K562 (cell line): ENCODE results near the gene OR56A3. TPM values are rescaled to one million over a fixed set of nuclear protein-coding genes. Genes with fewer than 3 reads are reported as not detected.

Experiments used
- ATAC-seq: fragments of 200-7000 bp; cut with Tn5 transposase; 3 replicates; pipeline ENCODE4 v1.9.1; 2020; ENCODE audit warnings: moderate library complexity
- BruUV-seq: library from RNA; stranded (reverse); fragments of 400-500 nt; replicated peaks from 2 replicates; lab custom pipeline; 2021; lab: Mats Ljungman, UMichigan
- CTCF ChIA-PET: fragments of 300-600 bp; formaldehyde crosslinking; extraction: SDS; loops from one replicate; lab custom pipeline; 2021; ENCODE audit warnings: low intra/inter-chr PET ratio; lab: Yijun Ruan, JAX
- POLR2A ChIA-PET: fragments of 300-600, 350-650 bp; sonication (Branson Sonifier 250); formaldehyde crosslinking; extraction: SDS; loops from one replicate; lab custom pipeline; 2021; ENCODE audit warnings: antibody characterized with exemption, inconsistent platforms; lab: Yijun Ruan, JAX
- DNase-seq, 4 experiments: peaks; one replicate each; pipeline versions ENCODE4 v3.0.0 to v3.0.0-alpha.2; 2011 to 2018; ENCODE audit warnings: low spot score in 3 of 4, mixed read lengths in 3 of 4; ENCODE audit errors: extremely low read depth in 1 of 4
- FAIRE-seq: peaks from 2 replicates; lab custom pipeline; 2011; peaks lifted over from hg19 to GRCh38; lab: Jason Lieb, UNC
- H2AFZ ChIP-seq: 2 replicates; pipeline ENCODE4 v1.6.0; 2011; ENCODE audit warnings: low read depth, low read length, control low read depth, inconsistent platforms
- H3K27ac ChIP-seq: fragments of 200-600 bp; 3 replicates; pipeline ENCODE4 v1.8.0; 2011; ENCODE audit warnings: low read depth, mild to moderate bottlenecking, control low read depth, inconsistent platforms, low read length, moderate library complexity, mixed read lengths; ENCODE audit errors: extremely low read depth
- H3K27me3 ChIP-seq, 2 experiments: fragments of 300-600 bp in 1 of 2; 2 replicates in 1 of 2; 3 replicates in 1 of 2; pipeline versions ENCODE4 v1.6.0 to v1.8.0; 2011; ENCODE audit warnings: inconsistent platforms in 2 of 2, low read length in 2 of 2, mild to moderate bottlenecking in 1 of 2, mixed read lengths in 1 of 2, moderate library complexity in 1 of 2; ENCODE audit not compliant: control insufficient read depth in 2 of 2, insufficient read depth in 2 of 2
- H3K36me3 ChIP-seq: fragments of 300-600 bp; 3 replicates; pipeline ENCODE4 v1.8.0; 2011; ENCODE audit warnings: mild to moderate bottlenecking, low read length, inconsistent platforms; ENCODE audit not compliant: control insufficient read depth, insufficient read depth
- H3K4me1 ChIP-seq, 2 experiments: fragments of 200-600 bp in 1 of 2; replicated peaks in 1 of 2; 2 replicates in 1 of 2; 3 replicates in 1 of 2; pipeline versions ENCODE4 v1.5.1 to v1.8.0; 2011; ENCODE audit warnings: inconsistent platforms in 2 of 2, low read length in 2 of 2, mild to moderate bottlenecking in 1 of 2, mixed read lengths in 1 of 2, moderate library complexity in 1 of 2; ENCODE audit not compliant: control insufficient read depth in 2 of 2, insufficient read depth in 2 of 2
- H3K4me2 ChIP-seq: 2 replicates; pipeline ENCODE4 v1.6.1; 2011; ENCODE audit warnings: low read length, control low read depth, inconsistent platforms, mixed read lengths; ENCODE audit not compliant: insufficient read depth
- H3K4me3 ChIP-seq: fragments of 200-600 bp; sonication (generic), shearing (Covaris generic); 2 replicates; pipeline ENCODE4 v1.5.1; 2016; ENCODE audit warnings: control low read depth, inconsistent platforms
- H3K79me2 ChIP-seq: fragments of 200-600 bp; 3 replicates; pipeline ENCODE4 v1.8.0; 2011; ENCODE audit warnings: low read length, inconsistent platforms; ENCODE audit not compliant: control insufficient read depth, insufficient read depth
- H3K9ac ChIP-seq, 2 experiments: 2 replicates each; pipeline versions ENCODE4 v1.6.0 to v1.6.1; 2011; ENCODE audit warnings: low read depth in 2 of 2, low read length in 2 of 2, control low read depth in 1 of 2, inconsistent platforms in 1 of 2, mild to moderate bottlenecking in 1 of 2, mixed read lengths in 1 of 2; ENCODE audit not compliant: insufficient read depth in 1 of 2
- H3K9me1 ChIP-seq: one replicate; pipeline ENCODE4 v1.6.0; 2011; ENCODE audit warnings: inconsistent platforms, mild to moderate bottlenecking, low read length, moderate library complexity; ENCODE audit not compliant: control insufficient read depth, insufficient read depth
- H3K9me3 ChIP-seq: replicated peaks from 2 replicates; pipeline ENCODE4 v1.5.1; 2011; ENCODE audit warnings: low read depth, low read length, inconsistent platforms; ENCODE audit not compliant: control insufficient read depth, insufficient read depth
- H4K20me1 ChIP-seq: replicated peaks from 2 replicates; pipeline ENCODE4 v1.6.1; 2011; ENCODE audit warnings: low read length, inconsistent platforms, mixed read lengths; ENCODE audit not compliant: control insufficient read depth, insufficient read depth
- BCL6 ChIP-seq: fragments of 250-450 bp; sonication (Bioruptor Pico); IDR thresholded peaks from 2 replicates; pipeline ENCODE4 v1.4.0; 2020
- BDP1 ChIP-seq: IDR thresholded peaks from 3 replicates; pipeline ENCODE4 v1.6.1; 2011; ENCODE audit not compliant: insufficient read length, insufficient read depth
- KDM4B ChIP-seq, 2 experiments: fragments of 450-650 bp in 1 of 2; sonication (generic) in 1 of 2; IDR thresholded peaks; 2 replicates each; pipeline ENCODE4 v1.6.1; 2016 to 2017; ENCODE audit warnings: borderline replicate concordance in 2 of 2, antibody characterized with exemption in 1 of 2, low read depth in 1 of 2, mild to moderate bottlenecking in 1 of 2
- MAFK ChIP-seq: IDR thresholded peaks from 2 replicates; pipeline ENCODE4 v1.6.1; 2011; ENCODE audit warnings: low read length, improper control_type of control experiment
- PHB2 ChIP-seq: fragments of 450-650 bp; IDR thresholded peaks from 2 replicates; pipeline ENCODE4 v1.6.1; 2017; ENCODE audit warnings: low read depth
- POLR3A ChIP-seq: IDR thresholded peaks from 2 replicates; pipeline ENCODE4 v1.6.1; 2011; ENCODE audit warnings: borderline replicate concordance, mild to moderate bottlenecking, moderate library complexity; ENCODE audit not compliant: insufficient read length, insufficient read depth; ENCODE audit errors: extremely low read depth
- PPARD ChIP-seq: fragments of 250-450 bp; sonication (Bioruptor Pico); IDR thresholded peaks from 2 replicates; pipeline ENCODE4 v1.8.0; 2022; ENCODE audit warnings: inconsistent platforms, mild to moderate bottlenecking, moderate library complexity
- RBM34 ChIP-seq: fragments of 200-400 bp; formaldehyde crosslinking; IDR thresholded peaks from 2 replicates; pipeline ENCODE4 v1.6.1; 2018; ENCODE audit warnings: low read length, borderline replicate concordance; ENCODE audit not compliant: insufficient read depth
- RHOXF2B ChIP-seq: fragments of 250-450 bp; sonication (Bioruptor Pico); conservative IDR thresholded peaks from 2 replicates; pipeline ENCODE4 v1.5.1; 2021
- RNF2 ChIP-seq: sonication (generic); IDR thresholded peaks from 2 replicates; pipeline ENCODE4 v1.6.1; 2016
- TCF3 ChIP-seq: sonication (generic); formaldehyde crosslinking; IDR thresholded peaks from 2 replicates; pipeline ENCODE4 v1.4.0; 2020; ENCODE audit warnings: mild to moderate bottlenecking, missing genetic modification reagents
- TCFL5 ChIP-seq: fragments of 250-450 bp; sonication (Bioruptor Pico); conservative IDR thresholded peaks from 2 replicates; pipeline ENCODE4 v1.6.1; 2021; ENCODE audit warnings: mild to moderate bottlenecking, moderate library complexity, matching md5 sums
- ZNF217 ChIP-seq: sonication (generic); formaldehyde crosslinking; IDR thresholded peaks from 2 replicates; pipeline ENCODE4 v1.8.0; 2022; ENCODE audit warnings: mild to moderate bottlenecking, missing genetic modification reagents
- ZNF668 ChIP-seq: fragments of 250-450 bp; sonication (Bioruptor Pico); IDR thresholded peaks from 2 replicates; pipeline ENCODE4 v1.8.0; 2022; ENCODE audit warnings: mild to moderate bottlenecking, inconsistent platforms
- ZNF695 ChIP-seq: fragments of 450-650 bp; formaldehyde crosslinking; IDR thresholded peaks from 2 replicates; pipeline ENCODE4 v1.4.0; 2020; ENCODE audit warnings: mild to moderate bottlenecking, moderate library complexity
- ZNF77 ChIP-seq: fragments of 250-450 bp; sonication (Bioruptor Pico); IDR thresholded peaks from 2 replicates; pipeline ENCODE4 v1.5.0; 2020
- WGBS: fragments of 100-300 bp; shearing (Covaris generic); methylation state at CpG from one replicate; pipeline ENCODE4 v1.1.6; 2016; ENCODE audit warnings: low coverage, mixed read lengths; ENCODE audit not compliant: insufficient coverage; ENCODE audit errors: missing lambda C conversion rate; 5-methylcytosine and 5-hydroxymethylcytosine counted together
- in situ Hi-C: fragments of 300-500 bp; cut with MboI; formaldehyde crosslinking; loops from 4 replicates; pipeline ENCODE4 v1.15.0; 2018; ENCODE audit warnings: inconsistent platforms, mixed read lengths
- intact Hi-C: fragments of 100-400 bp; cut with micrococcal nuclease; formaldehyde crosslinking; loops from 2 replicates; pipeline ENCODE4 v1.14.2; 2022
- polyA plus RNA-seq, 8 experiments: library from polyadenylated mRNA; depleted of rRNA in 4 of 8; stranded (reverse) in 5 of 8; unstranded in 3 of 8; fragments of >200 nt; fragmentation: Nextera tagmentation in 2 of 8; fragmentation: Illumina TruSeq in 1 of 8; extraction: Ambion mirVana in 2 of 8; extraction: Trizol in 1 of 8; gene quantifications; 2 replicates each; pipeline versions ENCODE4 v1.2.1 to v1.2.3, GENCODE V29; 2011 to 2014; ENCODE audit warnings: inconsistent platforms in 1 of 8, missing spikeins in 1 of 8
- total RNA-seq, 7 experiments: library from RNA; depleted of rRNA in 6 of 7; stranded (reverse); fragments of >200 nt in 6 of 7; fragmentation: Illumina TruSeq in 2 of 7; extraction: Trizol in 2 of 7; gene quantifications; 2 replicates each; pipeline versions ENCODE4 v1.2.1 to v1.2.3, GENCODE V29; 2011 to 2021; ENCODE audit warnings: low replicate concordance in 1 of 7
- TF ChIP-seq, protein P1 (sequence below), 2 experiments: fragments of 450-650 bp; IDR thresholded peaks; 2 replicates each; pipeline ENCODE4 v1.6.1; 2018; ENCODE audit warnings: mild to moderate bottlenecking in 2 of 2, low read depth in 1 of 2; ENCODE audit not compliant: partially characterized antibody in 2 of 2

Gene OR56A3
- total and polyA plus RNA-seq, 9 of the 15 experiments (the other 6 are each of a cell fraction or from before 2014, with no cell fraction given), result not detected

- intact Hi-C loops, result no loop called here
These were observed 11.4 kb upstream of the OR56A3 start for GRCh38 chr11:5930614-5931013.

GRCh38 chr11:5931061-5931460, 11.0 kb upstream of the OR56A3 start:
- Histone ChIP-seq H3K27ac (no peak overlapping the region), H3K9ac (no peak overlapping the region), H3K9me1 (no peaks in the 10 kb centered on the region), H4K20me1 (no peaks in the 10 kb centered on the region), H3K4me3 (no peak overlapping the region), H3K4me1 (peaks cover 0 to 4% of the 10 kb centered on the region in 2 experiments; a peak in 2 of 5 replicates), H3K4me2 (no peak overlapping the region), H2AFZ (no peak overlapping the region), H3K79me2 (no peaks in the 10 kb centered on the region; the same call in 2 of the 3 replicates), H3K36me3 (no peaks in the 10 kb centered on the region), H3K27me3 (peaks cover 26 to 48% of the 10 kb centered on the region in 2 experiments; a peak in 4 of 5 replicates), H3K9me3 (no peaks in the 10 kb centered on the region; the same call in 1 of the 2 replicates)
- FAIRE-seq (no peak), DNase-seq (no peak), ATAC-seq (no peak)
- TF ChIP-seq TCF3 (CRISPR knock-in tag) (no peak), RNF2 (no peak), PHB2 (no peak), PPARD (CRISPR knock-in tag) (no peak), TCFL5 (CRISPR knock-in tag) (no peak), RHOXF2B (CRISPR knock-in tag) (no peak), KDM4B (IDR thresholded peaks at IDR 0.05; ENCODE audit: borderline replicate concordance in 2 of 2, low read depth in 1 of 2) (no peak), BCL6 (CRISPR knock-in tag) (no peak), POLR3A (no peak)
- TF ChIP-seq, protein P1, sequence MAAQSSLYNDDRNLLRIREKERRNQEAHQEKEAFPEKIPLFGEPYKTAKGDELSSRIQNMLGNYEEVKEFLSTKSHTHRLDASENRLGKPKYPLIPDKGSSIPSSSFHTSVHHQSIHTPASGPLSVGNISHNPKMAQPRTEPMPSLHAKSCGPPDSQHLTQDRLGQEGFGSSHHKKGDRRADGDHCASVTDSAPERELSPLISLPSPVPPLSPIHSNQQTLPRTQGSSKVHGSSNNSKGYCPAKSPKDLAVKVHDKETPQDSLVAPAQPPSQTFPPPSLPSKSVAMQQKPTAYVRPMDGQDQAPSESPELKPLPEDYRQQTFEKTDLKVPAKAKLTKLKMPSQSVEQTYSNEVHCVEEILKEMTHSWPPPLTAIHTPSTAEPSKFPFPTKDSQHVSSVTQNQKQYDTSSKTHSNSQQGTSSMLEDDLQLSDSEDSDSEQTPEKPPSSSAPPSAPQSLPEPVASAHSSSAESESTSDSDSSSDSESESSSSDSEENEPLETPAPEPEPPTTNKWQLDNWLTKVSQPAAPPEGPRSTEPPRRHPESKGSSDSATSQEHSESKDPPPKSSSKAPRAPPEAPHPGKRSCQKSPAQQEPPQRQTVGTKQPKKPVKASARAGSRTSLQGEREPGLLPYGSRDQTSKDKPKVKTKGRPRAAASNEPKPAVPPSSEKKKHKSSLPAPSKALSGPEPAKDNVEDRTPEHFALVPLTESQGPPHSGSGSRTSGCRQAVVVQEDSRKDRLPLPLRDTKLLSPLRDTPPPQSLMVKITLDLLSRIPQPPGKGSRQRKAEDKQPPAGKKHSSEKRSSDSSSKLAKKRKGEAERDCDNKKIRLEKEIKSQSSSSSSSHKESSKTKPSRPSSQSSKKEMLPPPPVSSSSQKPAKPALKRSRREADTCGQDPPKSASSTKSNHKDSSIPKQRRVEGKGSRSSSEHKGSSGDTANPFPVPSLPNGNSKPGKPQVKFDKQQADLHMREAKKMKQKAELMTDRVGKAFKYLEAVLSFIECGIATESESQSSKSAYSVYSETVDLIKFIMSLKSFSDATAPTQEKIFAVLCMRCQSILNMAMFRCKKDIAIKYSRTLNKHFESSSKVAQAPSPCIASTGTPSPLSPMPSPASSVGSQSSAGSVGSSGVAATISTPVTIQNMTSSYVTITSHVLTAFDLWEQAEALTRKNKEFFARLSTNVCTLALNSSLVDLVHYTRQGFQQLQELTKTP (IDR thresholded peaks at IDR 0.05; ENCODE audit: low read depth in 1 of 2, partially characterized antibody in 2 of 2), result no peak
- BruUV-seq, result no TSS peak
- ChIA-PET CTCF (no interaction called here), POLR2A (interaction anchor here (0.6 kb wide), 1 partner anchor 1300 kb away, joined by 3 read pairs; no protein-coding TSS in a partner anchor)
- in situ Hi-C loops, result no loop called here
- 26% methylated on average over 7 of the region's 8 CpGs for WGBS
- intact Hi-C loops, result no loop called here

More at GRCh38 chr11:5930614-5931013, 11.4 kb upstream of the OR56A3 start:
- ATAC-seq (no peak), DNase-seq (no peak), FAIRE-seq (no peak)
- H3K4me1 ChIP-seq, result peaks cover 0 to 4% of the 10 kb centered on the region in 2 experiments; a peak in 2 of 5 replicates
- no peak overlapping the region for H2AFZ ChIP-seq
- no peak overlapping the region for H3K27ac ChIP-seq
- WGBS, result 28% methylated on average over 17 of the region's 19 CpGs
- in situ Hi-C loops, result no loop called here
- H3K9ac ChIP-seq, result peak overlapping the region in 1 of 2 experiments; percentile 53; a peak in 1 of 4 replicates
- H3K9me3 ChIP-seq, result no peaks in the 10 kb centered on the region; the same call in 1 of the 2 replicates
- peaks cover 26 to 43% of the 10 kb centered on the region in 2 experiments; a peak in 4 of 5 replicates for H3K27me3 ChIP-seq
- H3K36me3 ChIP-seq, result no peaks in the 10 kb centered on the region
- ChIA-PET CTCF (no interaction called here), POLR2A (no interaction called here)
- no peak overlapping the region for H3K4me3 ChIP-seq
- TF ChIP-seq ZNF695 (CRISPR knock-in tag) (no peak), ZNF77 (no peak), ZNF217 (no peak), RBM34 (no peak), MAFK (no peak), BDP1 (no peak), ZNF668 (CRISPR knock-in tag) (no peak)
- BruUV-seq, result no TSS peak
- no peak overlapping the region for H3K4me2 ChIP-seq
- no peaks in the 10 kb centered on the region for H4K20me1 ChIP-seq
- H3K9me1 ChIP-seq, result no peaks in the 10 kb centered on the region
- no peaks in the 10 kb centered on the region; the same call in 2 of the 3 replicates for H3K79me2 ChIP-seq
